GM12878 (cell line): ENCODE measurements around the gene PHF1. TPM values are rescaled to one million over a fixed set of nuclear protein-coding genes. Genes with fewer than 3 reads are reported as not detected.

Experiments
- ATAC-seq: fragments of 200-7000 bp; cut with Tn5 transposase; 3 replicates; pipeline ENCODE4 v1.9.1; 2020; ENCODE audit warnings: mild to moderate bottlenecking, moderate library complexity
- BruUV-seq: library from RNA; stranded (reverse); fragments of 400-500 nt; replicated peaks from 2 replicates; lab custom pipeline; 2021; lab: Mats Ljungman, UMichigan
- CTCF ChIA-PET: fragments of 300-600 bp; sonication (Branson Sonifier 250); formaldehyde crosslinking; extraction: SDS; loops from one replicate; lab custom pipeline; 2021; ENCODE audit warnings: inconsistent platforms; lab: Yijun Ruan, JAX
- POLR2A ChIA-PET: fragments of 350-600 bp; formaldehyde crosslinking; extraction: SDS; loops from one replicate; lab custom pipeline; 2021; ENCODE audit warnings: inconsistent platforms; lab: Charles Lee
- RAD21 ChIA-PET: fragments of 300-600 bp; sonication (Branson Sonifier 250); formaldehyde crosslinking; loops from one replicate; lab custom pipeline; 2023; ENCODE audit warnings: antibody characterized with exemption; ENCODE audit not compliant: unreplicated experiment; lab: Charles Lee
- SMC1A ChIA-PET: fragments of 300-600 bp; sonication (Branson Sonifier 250); formaldehyde crosslinking; loops from one replicate; lab custom pipeline; 2023; ENCODE audit not compliant: unreplicated experiment, uncharacterized antibody; lab: Charles Lee
- DNase-seq: peaks from one replicate; pipeline ENCODE4 v3.0.0-alpha.2; 2011; ENCODE audit warnings: low read depth, low spot score
- FAIRE-seq: peaks from 3 replicates; lab custom pipeline; 2011; peaks lifted over from hg19 to GRCh38; lab: Jason Lieb, UNC
- H2AFZ ChIP-seq: 2 replicates; pipeline ENCODE4 v1.6.0; 2011; ENCODE audit warnings: low read depth, low read length, control low read depth; ENCODE audit not compliant: control insufficient read depth
- H3K27ac ChIP-seq: 2 replicates; pipeline ENCODE4 v1.5.1; 2011; ENCODE audit warnings: control low read depth; ENCODE audit not compliant: control insufficient read depth, insufficient read depth
- H3K27me3 ChIP-seq, 2 experiments: replicated peaks in 1 of 2; 2 replicates each; pipeline versions ENCODE4 v1.6.0 to v1.6.1; 2011; ENCODE audit warnings: low read length in 1 of 2; ENCODE audit not compliant: control insufficient read depth in 2 of 2, insufficient read depth in 2 of 2
- H3K36me3 ChIP-seq, 2 experiments: 2 replicates each; pipeline ENCODE4 v1.5.1; 2011; ENCODE audit warnings: low read length in 1 of 2; ENCODE audit not compliant: control insufficient read depth in 2 of 2, insufficient read depth in 2 of 2
- H3K4me1 ChIP-seq: 2 replicates; pipeline ENCODE4 v1.6.1; 2011; ENCODE audit warnings: mild to moderate bottlenecking, low read length, moderate library complexity, mixed read lengths; ENCODE audit not compliant: control insufficient read depth, insufficient read depth
- H3K4me2 ChIP-seq: 2 replicates; pipeline ENCODE4 v1.6.0; 2011; ENCODE audit warnings: control low read depth; ENCODE audit not compliant: control insufficient read depth, insufficient read depth
- H3K4me3 ChIP-seq: fragments of 200-600 bp; sonication (generic); 2 replicates; pipeline ENCODE4 v1.5.1; 2016
- H3K79me2 ChIP-seq: 2 replicates; pipeline ENCODE4 v1.6.0; 2011; ENCODE audit warnings: low read length; ENCODE audit not compliant: control insufficient read depth, insufficient read depth
- H3K9ac ChIP-seq: 2 replicates; pipeline ENCODE4 v1.8.0; 2011; ENCODE audit warnings: low read length, control low read depth, mixed read lengths; ENCODE audit not compliant: control insufficient read depth, insufficient read depth
- H3K9me3 ChIP-seq: replicated peaks from 3 replicates; pipeline ENCODE4 v1.5.1; 2011; ENCODE audit warnings: mild to moderate bottlenecking, low read length; ENCODE audit not compliant: control insufficient read depth, insufficient read depth
- H4K20me1 ChIP-seq: 2 replicates; pipeline ENCODE4 v1.6.0; 2011; ENCODE audit not compliant: control insufficient read depth, insufficient read depth
- EP300 ChIP-seq, 2 experiments: fragments of 150-350 bp in 1 of 2; IDR thresholded peaks; 2 replicates each; pipeline ENCODE4 v1.6.1; 2011 to 2012; ENCODE audit warnings: low read depth in 2 of 2, low read length in 2 of 2, borderline replicate concordance in 1 of 2, improper control_type of control experiment in 1 of 2, inconsistent platforms in 1 of 2; ENCODE audit not compliant: control insufficient read depth in 1 of 2
- ETV6 ChIP-seq, 2 experiments: fragments of 450-650 bp in 1 of 2; IDR thresholded peaks in 1 of 2; conservative IDR thresholded peaks in 1 of 2; 2 replicates each; pipeline ENCODE4 v1.6.1; 2014; ENCODE audit warnings: antibody characterized with exemption in 1 of 2, borderline replicate concordance in 1 of 2, low read depth in 1 of 2, mild to moderate bottlenecking in 1 of 2, moderate library complexity in 1 of 2
- EZH2 ChIP-seq: IDR thresholded peaks from 2 replicates; pipeline ENCODE4 v1.6.1; 2012; ENCODE audit warnings: low read depth, mild to moderate bottlenecking, control low read depth, inconsistent platforms, low read length, borderline replicate concordance; ENCODE audit not compliant: control insufficient read depth
- HCFC1 ChIP-seq: fragments of 150-350 bp; IDR thresholded peaks from 2 replicates; pipeline ENCODE4 v1.6.1; 2014; ENCODE audit warnings: low read length
- MXI1 ChIP-seq: fragments of 150-350 bp; IDR thresholded peaks from 2 replicates; pipeline ENCODE4 v1.6.1; 2011; ENCODE audit warnings: low read depth, mild to moderate bottlenecking, inconsistent platforms, low read length, improper control_type of control experiment
- MYC ChIP-seq: IDR thresholded peaks from 2 replicates; pipeline ENCODE4 v1.6.1; 2011; ENCODE audit warnings: mild to moderate bottlenecking, low read length, moderate library complexity, inconsistent platforms; ENCODE audit not compliant: insufficient read depth, insufficient replicate concordance, insufficient read length, severe bottlenecking
- NFIC ChIP-seq: IDR thresholded peaks from 2 replicates; pipeline ENCODE4 v1.6.1; 2012; ENCODE audit warnings: low read depth, mild to moderate bottlenecking, inconsistent platforms, low read length, moderate library complexity
- NFYB ChIP-seq: IDR thresholded peaks from 2 replicates; pipeline ENCODE4 v1.6.1; 2011; ENCODE audit warnings: low read depth, mild to moderate bottlenecking, low read length, improper control_type of control experiment, moderate library complexity; ENCODE audit not compliant: insufficient read depth
- PKNOX1 ChIP-seq: fragments of 450-650 bp; IDR thresholded peaks from 2 replicates; pipeline ENCODE4 v1.6.1; 2016; ENCODE audit warnings: mild to moderate bottlenecking
- SMAD5 ChIP-seq: IDR thresholded peaks from 2 replicates; pipeline ENCODE4 v1.6.1; 2016; ENCODE audit warnings: antibody characterized with exemption, low read depth
- TCF12 ChIP-seq: IDR thresholded peaks from 2 replicates; pipeline ENCODE4 v1.6.1; 2011; ENCODE audit warnings: low read depth, mild to moderate bottlenecking, low read length
- TCF3 ChIP-seq: IDR thresholded peaks from 2 replicates; pipeline ENCODE4 v1.6.1; 2012; ENCODE audit warnings: low read depth, mild to moderate bottlenecking, low read length, borderline replicate concordance; ENCODE audit not compliant: insufficient read depth
- YBX1 ChIP-seq: fragments of 450-650 bp; IDR thresholded peaks from 2 replicates; pipeline ENCODE4 v1.6.1; 2016; ENCODE audit warnings: antibody characterized with exemption
- WGBS: methylation state at CpG from one replicate; pipeline ENCODE4 v1.1.6; 2016; ENCODE audit warnings: low lambda C conversion rate; ENCODE audit not compliant: insufficient replicate concordance, insufficient coverage; ENCODE audit errors: missing lambda C conversion rate; 5-methylcytosine and 5-hydroxymethylcytosine counted together
- in situ Hi-C: fragments of 300-500 bp; cut with MboI; formaldehyde crosslinking; loops from 9 replicates; pipeline ENCODE4 v1.14.3; 2018; ENCODE audit warnings: mixed read lengths
- intact Hi-C: fragments of 100-400 bp; cut with micrococcal nuclease; formaldehyde crosslinking; loops from one replicate; pipeline ENCODE4 v1.14.2; 2022; ENCODE audit not compliant: unreplicated experiment
- polyA plus RNA-seq, 11 experiments: library from polyadenylated mRNA; depleted of rRNA in 4 of 11; unstranded in 6 of 11; stranded (reverse) in 5 of 11; fragments of >200 nt; fragmentation: Nextera tagmentation in 4 of 11; fragmentation: Illumina TruSeq in 1 of 11; extraction: Ambion mirVana in 4 of 11; extraction: Trizol in 1 of 11; gene quantifications; 1 replicate in 1 of 11; 2 replicates in 10 of 11; pipeline versions ENCODE4 v1.2.1 to v1.2.3, GENCODE V29; 2011 to 2016; ENCODE audit warnings: inconsistent platforms in 2 of 11, missing spikeins in 2 of 11, low read depth in 1 of 11
- total RNA-seq, 4 experiments: library from RNA; depleted of rRNA in 3 of 4; stranded (reverse); fragments of >200 nt in 3 of 4; fragmentation: Illumina TruSeq in 1 of 4; extraction: Trizol in 1 of 4; gene quantifications; 2 replicates each; pipeline versions ENCODE4 v1.2.1 to v1.2.3, GENCODE V29; 2013 to 2021

The PHF1 gene
- total and polyA plus RNA-seq, 10 of the 15 experiments (the other 5 are each of a cell fraction or from before 2014, with no cell fraction given), result 1.3 to 17.8 (median 6.2) TPM

- TF ChIP-seq EZH2, result no peak
- TF ChIP-seq, all 136 proteins: peak for 0
Observed at GRCh38 chr6:33440649-33441309, 30.0 kb downstream of the PHF1 start (continued).

- intact Hi-C loops, result no loop called here
- H4K20me1 ChIP-seq, result no peaks in the 10 kb centered on the region; the same call in 1 of the 2 replicates
- no TSS peak for BruUV-seq
- TF ChIP-seq PKNOX1 (no peak), MYC (no peak), HCFC1 (no peak), NFYB (no peak), TCF12 (no peak), YBX1 (no peak), TCF3 (no peak), NFIC (no peak), SMAD5 (no peak), ETV6 (conservative IDR thresholded peaks at IDR 0.05 in 1 of 2, IDR thresholded peaks at IDR 0.05 in 1 of 2; ENCODE audit: borderline replicate concordance in 1 of 2, low read depth in 1 of 2) (no peak), EP300 (IDR thresholded peaks at IDR 0.05; ENCODE audit: borderline replicate concordance in 1 of 2, control insufficient read depth in 1 of 2, low read depth in 2 of 2, low read length in 2 of 2) (no peak), MXI1 (no peak)
- no peak overlapping the region for H3K4me3 ChIP-seq
- no peak overlapping the region for H3K4me2 ChIP-seq
- DNase-seq (no peak), ATAC-seq (no peak), FAIRE-seq (no peak)
- H3K36me3 ChIP-seq, result peaks cover 5% of the 10 kb centered on the region in 2 experiments; a peak in 3 of 4 replicates
- in situ Hi-C loops, result no loop called here
- no peaks in the 10 kb centered on the region for H3K4me1 ChIP-seq
- no peaks in the 10 kb centered on the region for H3K79me2 ChIP-seq
- ChIA-PET RAD21 (no interaction called here), CTCF (interaction anchor here (1.1 kb wide), 1 partner anchor 9 kb away, joined by 4 read pairs; no protein-coding TSS in a partner anchor), SMC1A (no interaction called here), POLR2A (no interaction called here)
- H2AFZ ChIP-seq, result no peak overlapping the region
- H3K9me3 ChIP-seq, result no peaks in the 10 kb centered on the region
- no peaks in the 10 kb centered on the region for H3K27me3 ChIP-seq
- no peak overlapping the region for H3K27ac ChIP-seq
- WGBS, result 85% methylated on average over 9 of the region's 9 CpGs
- no peak overlapping the region for H3K9ac ChIP-seq
Observed at GRCh38 chr6:33441457-33441856, 30.6 kb downstream of the PHF1 start.
